ENCODE results near the gene FANCG.

Gene FANCG

DNA sequence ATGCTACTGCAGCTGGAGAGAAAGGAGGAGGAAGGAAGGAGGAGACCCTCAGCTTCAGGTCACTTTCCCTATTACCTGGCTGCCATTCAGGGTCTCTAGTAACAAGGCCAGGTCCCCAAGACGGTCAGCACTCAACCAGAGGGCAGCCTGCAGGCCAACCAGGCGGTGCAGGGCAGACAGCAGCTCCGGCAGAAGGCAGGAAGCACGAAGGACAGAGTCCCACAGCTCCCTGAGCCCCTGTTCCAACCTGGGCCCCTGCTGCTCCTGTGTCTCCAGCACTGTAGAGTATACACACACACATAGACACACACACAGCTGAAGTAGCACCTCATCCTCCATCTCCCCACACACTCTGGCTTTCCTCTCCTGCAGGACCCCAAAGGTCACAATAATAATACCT lies 1.7 kb downstream of the FANCG start:
- H3K27ac ChIP-seq = peak overlapping the region; percentile 95; the same call in 1 of the 2 replicates
- no peak for TF ChIP-seq ZFX (IDR thresholded peaks at IDR 0.05; ENCODE audit: borderline replicate concordance)
- TF ChIP-seq, protein P1, sequence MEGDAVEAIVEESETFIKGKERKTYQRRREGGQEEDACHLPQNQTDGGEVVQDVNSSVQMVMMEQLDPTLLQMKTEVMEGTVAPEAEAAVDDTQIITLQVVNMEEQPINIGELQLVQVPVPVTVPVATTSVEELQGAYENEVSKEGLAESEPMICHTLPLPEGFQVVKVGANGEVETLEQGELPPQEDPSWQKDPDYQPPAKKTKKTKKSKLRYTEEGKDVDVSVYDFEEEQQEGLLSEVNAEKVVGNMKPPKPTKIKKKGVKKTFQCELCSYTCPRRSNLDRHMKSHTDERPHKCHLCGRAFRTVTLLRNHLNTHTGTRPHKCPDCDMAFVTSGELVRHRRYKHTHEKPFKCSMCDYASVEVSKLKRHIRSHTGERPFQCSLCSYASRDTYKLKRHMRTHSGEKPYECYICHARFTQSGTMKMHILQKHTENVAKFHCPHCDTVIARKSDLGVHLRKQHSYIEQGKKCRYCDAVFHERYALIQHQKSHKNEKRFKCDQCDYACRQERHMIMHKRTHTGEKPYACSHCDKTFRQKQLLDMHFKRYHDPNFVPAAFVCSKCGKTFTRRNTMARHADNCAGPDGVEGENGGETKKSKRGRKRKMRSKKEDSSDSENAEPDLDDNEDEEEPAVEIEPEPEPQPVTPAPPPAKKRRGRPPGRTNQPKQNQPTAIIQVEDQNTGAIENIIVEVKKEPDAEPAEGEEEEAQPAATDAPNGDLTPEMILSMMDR (IDR thresholded peaks at IDR 0.05) = no peak

DNA sequence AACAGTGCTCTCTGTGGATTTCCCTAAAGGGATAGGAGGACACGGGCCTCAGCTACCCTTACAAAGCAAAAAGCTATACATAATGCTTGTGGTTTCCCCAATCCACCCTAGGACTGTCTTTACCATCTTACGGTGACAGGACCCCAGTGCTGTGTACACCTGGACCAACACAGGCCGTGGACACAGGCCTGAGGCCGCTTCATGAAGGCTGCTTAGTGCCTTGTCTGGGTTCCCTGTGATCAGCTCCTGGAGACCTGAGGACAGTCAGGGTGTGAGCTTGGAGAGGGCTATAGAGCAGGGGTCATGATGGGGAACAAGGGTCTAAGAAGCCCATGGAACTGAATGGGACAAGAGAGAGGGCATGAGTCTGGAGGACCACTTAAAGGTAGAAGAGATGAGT lies 2.9 kb downstream of the FANCG start:
- no peak overlapping the region for H3K27ac ChIP-seq
- TF ChIP-seq ZFX (IDR thresholded peaks at IDR 0.05; ENCODE audit: borderline replicate concordance) = no peak
- TF ChIP-seq, protein P1 (IDR thresholded peaks at IDR 0.05) = no peak

DNA sequence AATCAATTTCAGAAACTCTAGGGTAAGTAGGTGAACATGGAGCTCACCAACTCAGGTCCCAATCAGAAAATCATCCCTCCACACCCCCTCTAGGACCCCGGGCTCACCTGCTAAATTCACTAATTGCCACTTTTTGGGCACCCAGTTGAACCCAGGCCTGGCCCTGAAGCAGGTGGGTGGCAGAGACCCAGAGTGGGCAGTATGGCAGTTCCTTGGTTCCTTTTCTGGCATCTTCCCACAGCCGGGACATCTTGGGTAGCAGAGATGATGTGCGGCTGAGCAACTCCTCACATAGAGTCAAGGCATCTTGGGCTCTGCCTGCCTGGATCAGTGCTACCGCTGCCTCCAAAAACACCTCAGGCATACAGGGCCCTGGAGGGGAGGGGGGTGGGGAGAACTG lies 4.4 kb downstream of the FANCG start:
- no peak overlapping the region for H3K27ac ChIP-seq
- TF ChIP-seq, protein P1 (IDR thresholded peaks at IDR 0.05) = no peak
- TF ChIP-seq ZFX (IDR thresholded peaks at IDR 0.05; ENCODE audit: borderline replicate concordance) = no peak

DNA sequence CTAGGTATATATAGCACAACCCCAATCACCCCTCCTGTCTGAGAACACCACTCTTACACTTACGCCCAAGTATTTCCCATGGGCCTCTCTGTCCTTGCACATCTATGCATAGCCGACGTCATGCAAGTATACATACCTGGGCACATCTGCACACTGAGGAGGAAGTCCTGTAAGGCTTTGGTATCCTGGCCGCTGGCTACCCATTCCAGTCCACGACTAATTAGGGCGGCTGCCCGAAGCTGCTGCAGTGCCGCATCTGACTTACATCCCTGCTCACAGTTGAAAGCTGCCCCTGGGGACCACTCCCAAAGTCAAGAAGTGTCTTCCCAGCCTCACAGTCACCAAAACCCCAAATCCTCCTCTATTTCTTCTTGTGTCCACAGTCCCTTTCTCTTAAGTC lies 5.0 kb downstream of the FANCG start:
- no peak overlapping the region for H3K27ac ChIP-seq
- TF ChIP-seq, protein P1 (IDR thresholded peaks at IDR 0.05) = no peak
- no peak for TF ChIP-seq ZFX (IDR thresholded peaks at IDR 0.05; ENCODE audit: borderline replicate concordance)

DNA sequence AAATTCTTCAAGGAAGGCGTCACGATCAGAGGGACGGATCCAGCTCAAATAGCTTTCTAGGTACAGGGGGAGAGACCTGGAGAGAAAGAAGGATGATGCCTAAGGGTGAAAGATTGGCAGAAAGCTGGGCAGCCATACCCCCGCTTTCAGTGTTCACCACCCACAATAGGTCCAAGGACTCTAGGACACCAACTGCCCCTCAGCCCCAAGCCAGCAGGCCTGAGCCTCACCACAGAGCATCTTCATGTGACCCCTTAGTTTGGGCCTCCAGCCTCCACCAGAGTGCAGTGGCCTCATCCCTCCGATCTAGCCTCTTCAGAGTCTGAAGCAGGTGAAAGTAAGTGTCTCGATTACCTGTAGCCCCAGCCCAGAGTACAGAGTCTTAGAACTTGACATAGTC lies 5.6 kb downstream of the FANCG start:
- H3K27ac ChIP-seq = 0 out of 2 replicates have a peak overlapping the region, but pooled peaks have one; percentile 99
- TF ChIP-seq ZFX (IDR thresholded peaks at IDR 0.05; ENCODE audit: borderline replicate concordance) = no peak
- TF ChIP-seq, protein P1 (IDR thresholded peaks at IDR 0.05) = no peak

DNA sequence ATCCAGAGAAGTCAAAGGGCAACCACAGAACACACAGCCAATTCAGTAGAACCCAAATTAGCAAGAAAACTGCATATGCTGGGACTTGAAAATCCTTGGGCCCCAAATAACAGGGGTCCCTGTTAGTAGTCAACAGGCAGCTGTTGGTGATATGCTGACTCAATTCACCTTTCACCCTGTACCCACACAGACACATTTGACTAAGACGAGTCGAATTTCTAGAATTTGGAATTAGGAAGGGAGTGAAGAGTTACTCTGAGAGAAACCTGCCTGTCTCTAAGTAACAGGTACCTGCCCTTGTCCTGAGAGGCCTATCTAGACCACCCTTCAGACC lies 6.5 kb downstream of the FANCG start:
- no peak for TF ChIP-seq ZFX (IDR thresholded peaks at IDR 0.05; ENCODE audit: borderline replicate concordance)
- TF ChIP-seq, protein P1 (IDR thresholded peaks at IDR 0.05) = no peak
- H3K27ac ChIP-seq = peak overlapping the region; percentile 99

DNA sequence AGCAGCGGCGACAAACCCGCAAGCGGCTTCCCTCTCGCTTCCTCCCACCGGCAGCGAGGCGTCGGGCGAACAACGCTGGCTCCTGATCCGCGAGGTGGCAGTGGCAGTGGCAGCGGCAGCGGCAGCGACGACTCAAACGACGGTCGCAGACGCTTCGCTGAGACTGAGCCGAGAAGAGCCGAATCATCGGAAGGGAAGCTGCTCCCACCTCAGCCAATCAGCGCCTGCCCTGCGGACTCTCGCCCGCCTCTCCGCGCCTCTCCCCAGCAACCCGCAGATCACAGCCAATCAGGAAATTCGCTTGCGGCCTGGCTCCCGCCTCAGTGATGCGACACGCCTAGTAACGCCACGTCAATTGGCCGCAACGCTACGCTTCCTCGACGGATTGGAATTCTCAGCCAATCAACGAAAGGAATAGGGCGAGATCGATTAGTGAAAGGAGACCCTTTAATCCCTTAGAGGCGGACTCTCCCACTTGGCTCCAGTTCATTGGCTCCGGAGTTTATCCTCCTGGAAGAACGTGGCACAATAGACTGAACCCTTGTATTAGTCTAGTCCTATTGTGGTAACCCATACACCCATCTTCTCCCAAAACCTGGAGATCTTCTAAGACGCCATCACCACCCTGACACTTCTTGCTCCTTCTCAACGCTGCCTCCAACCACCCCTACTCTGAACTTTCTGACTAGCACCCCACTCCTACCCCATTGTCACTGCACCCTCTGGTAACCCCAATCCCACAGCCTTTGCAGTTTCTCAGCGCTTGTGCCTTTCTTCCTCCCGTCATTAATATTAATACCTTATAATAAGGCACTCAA lies 7.1 kb downstream of the FANCG start, which contains the start of gene VCP:
Gene VCP, minus strand, starts transcription at position 165 of the 818 bp plus-strand sequence. CDS start 272 bp downstream, outside the sequence.
- peak within 1 kb of the TSS; percentile 99 for H3K27ac ChIP-seq
- TF ChIP-seq, protein P1 (IDR thresholded peaks at IDR 0.05) = no peak
- no peak for TF ChIP-seq ZFX (IDR thresholded peaks at IDR 0.05; ENCODE audit: borderline replicate concordance)
